Measurements from ENCODE around the gene NOA1.

Gene NOA1

GRCh38 chr4:56973336-56973735 lies 4.1 kb downstream of the NOA1 start:
- TF ChIP-seq, protein P1, sequence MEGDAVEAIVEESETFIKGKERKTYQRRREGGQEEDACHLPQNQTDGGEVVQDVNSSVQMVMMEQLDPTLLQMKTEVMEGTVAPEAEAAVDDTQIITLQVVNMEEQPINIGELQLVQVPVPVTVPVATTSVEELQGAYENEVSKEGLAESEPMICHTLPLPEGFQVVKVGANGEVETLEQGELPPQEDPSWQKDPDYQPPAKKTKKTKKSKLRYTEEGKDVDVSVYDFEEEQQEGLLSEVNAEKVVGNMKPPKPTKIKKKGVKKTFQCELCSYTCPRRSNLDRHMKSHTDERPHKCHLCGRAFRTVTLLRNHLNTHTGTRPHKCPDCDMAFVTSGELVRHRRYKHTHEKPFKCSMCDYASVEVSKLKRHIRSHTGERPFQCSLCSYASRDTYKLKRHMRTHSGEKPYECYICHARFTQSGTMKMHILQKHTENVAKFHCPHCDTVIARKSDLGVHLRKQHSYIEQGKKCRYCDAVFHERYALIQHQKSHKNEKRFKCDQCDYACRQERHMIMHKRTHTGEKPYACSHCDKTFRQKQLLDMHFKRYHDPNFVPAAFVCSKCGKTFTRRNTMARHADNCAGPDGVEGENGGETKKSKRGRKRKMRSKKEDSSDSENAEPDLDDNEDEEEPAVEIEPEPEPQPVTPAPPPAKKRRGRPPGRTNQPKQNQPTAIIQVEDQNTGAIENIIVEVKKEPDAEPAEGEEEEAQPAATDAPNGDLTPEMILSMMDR (IDR thresholded peaks at IDR 0.05; ENCODE audit: insufficient read depth, low read length, poor library complexity, severe bottlenecking): no peak
- DNase-seq (ENCODE audit: extremely low read depth, insufficient read length): no peak
- Histone ChIP-seq H3K4me3 (replicated peaks; ENCODE audit: low read depth, low read length) (no peak overlapping the region), H3K27me3 (replicated peaks; ENCODE audit: control insufficient read depth, insufficient read depth, low read length) (no peaks in the 10 kb centered on the region), H3K36me3 (ENCODE audit: control insufficient read depth, insufficient read depth, low read length) (peaks cover 15% of the 10 kb centered on the region)

- DNase-seq (ENCODE audit: extremely low read depth, insufficient read length): no peak
- H3K36me3 ChIP-seq (ENCODE audit: control insufficient read depth, insufficient read depth, low read length): peaks cover 15% of the 10 kb centered on the region
- no peak overlapping the region for H3K4me3 ChIP-seq (replicated peaks; ENCODE audit: low read depth, low read length)
- TF ChIP-seq, protein P1 (IDR thresholded peaks at IDR 0.05; ENCODE audit: insufficient read depth, low read length, poor library complexity, severe bottlenecking): no peak
- H3K27me3 ChIP-seq (replicated peaks; ENCODE audit: control insufficient read depth, insufficient read depth, low read length): no peaks in the 10 kb centered on the region
These were observed 4.6 kb downstream of the NOA1 start for GRCh38 chr4:56972809-56973208.

- DNase-seq (ENCODE audit: extremely low read depth, insufficient read length): no peak
- TF ChIP-seq, protein P1 (IDR thresholded peaks at IDR 0.05; ENCODE audit: insufficient read depth, low read length, poor library complexity, severe bottlenecking): no peak
- no peak overlapping the region for H3K4me3 ChIP-seq (replicated peaks; ENCODE audit: low read depth, low read length)
- peaks cover 15% of the 10 kb centered on the region for H3K36me3 ChIP-seq (ENCODE audit: control insufficient read depth, insufficient read depth, low read length)
- H3K27me3 ChIP-seq (replicated peaks; ENCODE audit: control insufficient read depth, insufficient read depth, low read length): no peaks in the 10 kb centered on the region
These were observed 5.0 kb downstream of the NOA1 start for GRCh38 chr4:56972389-56972788.

- Histone ChIP-seq H3K4me3 (replicated peaks; ENCODE audit: low read depth, low read length) (no peak overlapping the region), H3K27me3 (replicated peaks; ENCODE audit: control insufficient read depth, insufficient read depth, low read length) (no peaks in the 10 kb centered on the region), H3K36me3 (ENCODE audit: control insufficient read depth, insufficient read depth, low read length) (peaks cover 18% of the 10 kb centered on the region)
- DNase-seq (ENCODE audit: extremely low read depth, insufficient read length): no peak
- TF ChIP-seq, protein P1 (IDR thresholded peaks at IDR 0.05; ENCODE audit: insufficient read depth, low read length, poor library complexity, severe bottlenecking): no peak
These were observed 6.0 kb downstream of the NOA1 start for GRCh38 chr4:56971383-56971782.

GRCh38 chr4:56961107-56961500 lies 16.3 kb downstream of the NOA1 start:
- Histone ChIP-seq H3K36me3 (ENCODE audit: control insufficient read depth, insufficient read depth, low read length) (peaks cover 5% of the 10 kb centered on the region), H3K4me3 (replicated peaks; ENCODE audit: low read depth, low read length) (no peak overlapping the region), H3K27me3 (replicated peaks; ENCODE audit: control insufficient read depth, insufficient read depth, low read length) (no peaks in the 10 kb centered on the region)
- TF ChIP-seq, protein P1 (IDR thresholded peaks at IDR 0.05; ENCODE audit: insufficient read depth, low read length, poor library complexity, severe bottlenecking): no peak
- no peak for DNase-seq (ENCODE audit: extremely low read depth, insufficient read length)

GRCh38 chr4:56959100-56959499 lies 18.3 kb downstream of the NOA1 start:
- H3K27me3 ChIP-seq (replicated peaks; ENCODE audit: control insufficient read depth, insufficient read depth, low read length): no peaks in the 10 kb centered on the region
- H3K4me3 ChIP-seq (replicated peaks; ENCODE audit: low read depth, low read length): no peak overlapping the region
- TF ChIP-seq, protein P1 (IDR thresholded peaks at IDR 0.05; ENCODE audit: insufficient read depth, low read length, poor library complexity, severe bottlenecking): no peak
- no peak for DNase-seq (ENCODE audit: extremely low read depth, insufficient read length)
- H3K36me3 ChIP-seq (ENCODE audit: control insufficient read depth, insufficient read depth, low read length): peaks cover 4% of the 10 kb centered on the region; the same call in 1 of the 2 replicates
